ENCODE data around the gene CARD9.
A peak's percentile ranks its signal among the peaks of the same experiment; 100 is the strongest.

The CARD9 gene

GRCh38 chr9:136342181-136343120 lies 31.0 kb downstream of the CARD9 start:
- no peaks in the 10 kb centered on the region for H3K27me3 ChIP-seq (replicated peaks; ENCODE audit: control insufficient read depth, insufficient read depth, low read length)
- TF ChIP-seq CTCF (IDR thresholded peaks at IDR 0.05; ENCODE audit: insufficient read depth, low read length, poor library complexity, severe bottlenecking): no peak
- no peak overlapping the region for H3K4me3 ChIP-seq (replicated peaks; ENCODE audit: low read depth, low read length)
- H3K36me3 ChIP-seq (ENCODE audit: control insufficient read depth, insufficient read depth, low read length): no peaks in the 10 kb centered on the region
- DNase-seq (ENCODE audit: extremely low read depth, insufficient read length): peak; percentile 81

GRCh38 chr9:136341769-136342168 lies 31.7 kb downstream of the CARD9 start:
- Histone ChIP-seq H3K36me3 (ENCODE audit: control insufficient read depth, insufficient read depth, low read length) (no peaks in the 10 kb centered on the region), H3K27me3 (replicated peaks; ENCODE audit: control insufficient read depth, insufficient read depth, low read length) (no peaks in the 10 kb centered on the region), H3K4me3 (replicated peaks; ENCODE audit: low read depth, low read length) (no peak overlapping the region)
- TF ChIP-seq CTCF (IDR thresholded peaks at IDR 0.05; ENCODE audit: insufficient read depth, low read length, poor library complexity, severe bottlenecking): no peak
- no peak for DNase-seq (ENCODE audit: extremely low read depth, insufficient read length)

DNA sequence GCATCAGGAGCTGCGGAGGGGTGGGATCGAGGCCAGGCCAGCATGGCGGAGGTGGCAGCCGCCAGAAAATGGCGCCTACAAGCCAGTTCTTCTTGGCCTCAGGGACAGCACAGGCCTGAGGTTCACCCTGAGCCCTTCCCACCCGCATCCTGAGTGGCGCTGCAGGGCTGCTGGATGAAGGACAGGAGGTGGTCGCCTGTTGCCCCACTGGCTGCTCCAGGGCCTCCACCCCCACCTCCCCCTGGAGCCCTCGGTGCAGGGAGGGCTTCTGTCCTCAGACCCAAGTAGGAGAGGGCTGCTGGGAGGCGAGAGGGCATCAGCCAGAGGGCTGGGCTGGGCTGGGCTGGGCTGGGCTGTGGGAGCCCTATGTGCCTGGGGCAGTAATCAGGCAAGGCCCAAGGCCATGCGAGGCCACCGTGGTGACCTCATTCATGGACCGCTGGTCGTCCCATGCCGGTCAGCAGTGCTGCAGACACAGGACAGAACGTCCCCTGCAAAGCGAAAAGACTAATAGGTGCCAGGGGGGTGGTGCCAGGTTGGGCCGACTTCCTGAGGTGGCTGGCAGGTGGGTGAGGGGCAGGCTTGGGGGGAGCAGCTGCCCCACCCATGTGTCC lies 32.3 kb downstream of the CARD9 start:
- H3K36me3 ChIP-seq (ENCODE audit: control insufficient read depth, insufficient read depth, low read length): no peaks in the 10 kb centered on the region
- H3K4me3 ChIP-seq (replicated peaks; ENCODE audit: low read depth, low read length): no peak overlapping the region
- no peaks in the 10 kb centered on the region; the same call in 1 of the 2 replicates for H3K27me3 ChIP-seq (replicated peaks; ENCODE audit: control insufficient read depth, insufficient read depth, low read length)
- no peak for DNase-seq (ENCODE audit: extremely low read depth, insufficient read length)
- TF ChIP-seq CTCF (IDR thresholded peaks at IDR 0.05; ENCODE audit: insufficient read depth, low read length, poor library complexity, severe bottlenecking): no peak

DNA sequence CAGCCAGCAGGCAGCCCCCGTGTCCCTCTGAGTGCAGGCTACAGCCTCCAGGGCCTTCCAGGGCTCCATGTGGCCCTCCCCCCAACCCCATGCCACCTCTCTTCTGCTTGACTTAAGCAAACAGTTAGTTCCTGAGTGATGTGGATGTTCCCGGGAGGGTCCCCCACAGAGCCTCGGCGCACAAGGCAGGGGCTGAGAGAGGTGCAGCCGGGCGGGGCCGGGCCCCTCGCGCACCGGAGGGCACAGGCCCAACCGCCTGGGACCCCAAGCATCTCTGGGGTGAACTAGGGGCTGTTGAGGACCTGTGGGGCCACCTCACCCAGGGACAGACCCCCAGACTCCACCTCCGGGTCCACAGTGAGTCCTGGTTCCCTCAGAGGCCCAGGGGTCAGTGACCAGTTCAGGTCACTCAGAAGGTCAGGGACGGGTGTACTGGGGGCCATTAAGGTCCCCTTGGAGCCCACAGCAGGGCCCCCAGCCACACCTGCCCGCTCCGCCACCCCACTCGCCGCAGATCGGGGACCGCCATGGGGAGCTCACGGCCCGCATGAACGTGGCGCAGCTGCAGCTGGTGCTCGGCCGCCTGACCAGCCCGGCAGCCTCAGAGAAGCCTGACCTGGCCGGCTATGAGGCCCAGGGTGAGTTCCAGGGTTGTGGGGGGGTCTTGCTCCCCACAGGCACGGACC lies 33.0 kb downstream of the CARD9 start:
- DNase-seq (ENCODE audit: extremely low read depth, insufficient read length): no peak
- no peak for TF ChIP-seq CTCF (IDR thresholded peaks at IDR 0.05; ENCODE audit: insufficient read depth, low read length, poor library complexity, severe bottlenecking)
- Histone ChIP-seq H3K27me3 (replicated peaks; ENCODE audit: control insufficient read depth, insufficient read depth, low read length) (no peaks in the 10 kb centered on the region; the same call in 1 of the 2 replicates), H3K36me3 (ENCODE audit: control insufficient read depth, insufficient read depth, low read length) (no peaks in the 10 kb centered on the region), H3K4me3 (replicated peaks; ENCODE audit: low read depth, low read length) (no peak overlapping the region)

DNA sequence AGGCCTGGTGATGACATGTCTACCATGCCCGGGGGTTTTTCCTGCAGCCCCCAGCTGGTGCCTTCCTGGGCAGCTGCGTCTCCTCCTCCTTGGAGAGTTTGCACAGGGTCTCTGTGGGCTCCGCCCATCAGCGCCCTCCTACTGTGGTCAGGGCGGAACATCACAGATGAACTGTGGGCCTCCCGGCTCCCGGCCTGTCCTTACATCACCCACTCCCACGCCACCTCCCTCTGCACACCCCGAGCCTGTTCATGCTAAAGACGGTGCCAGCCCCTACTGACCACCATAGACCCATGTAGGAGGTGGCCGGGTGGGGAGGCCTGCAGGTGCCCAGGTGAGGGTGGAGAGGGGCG lies 33.5 kb downstream of the CARD9 start:
- Histone ChIP-seq H3K27me3 (replicated peaks; ENCODE audit: control insufficient read depth, insufficient read depth, low read length) (no peaks in the 10 kb centered on the region; the same call in 1 of the 2 replicates), H3K36me3 (ENCODE audit: control insufficient read depth, insufficient read depth, low read length) (no peaks in the 10 kb centered on the region), H3K4me3 (replicated peaks; ENCODE audit: low read depth, low read length) (no peak overlapping the region)
- DNase-seq (ENCODE audit: extremely low read depth, insufficient read length): no peak
- no peak for TF ChIP-seq CTCF (IDR thresholded peaks at IDR 0.05; ENCODE audit: insufficient read depth, low read length, poor library complexity, severe bottlenecking)
